ENCODE results near the gene CNTNAP3B.
"Not testable (repeated sequence)": the region's sequence is repeated elsewhere in the genome, so short reads cannot be mapped to it uniquely, and the experiment has no call there.

The CNTNAP3B gene

GRCh38 chr9:42129073-42129729, at the start of gene CNTNAP3B:
Gene CNTNAP3B (minus strand): TSS chr9:42129426. CDS start chr9:42129094, 332 bp downstream.
- DNase-seq, result not testable (repeated sequence)

- not testable (repeated sequence) for DNase-seq
Measured at GRCh38 chr9:42160299-42160698, 31.1 kb upstream of the CNTNAP3B start.

- DNase-seq, result not testable (repeated sequence)
Measured at GRCh38 chr9:42127056-42127841, 2.0 kb downstream of the CNTNAP3B start.

GRCh38 chr9:42121007-42121406, 8.2 kb downstream of the CNTNAP3B start:
- not testable (repeated sequence) for DNase-seq

- DNase-seq, result not testable (repeated sequence)
Measured at GRCh38 chr9:42095929-42096328, 33.3 kb downstream of the CNTNAP3B start.

- DNase-seq, result not testable (repeated sequence)
Measured at GRCh38 chr9:42084559-42084952, 44.7 kb downstream of the CNTNAP3B start.

GRCh38 chr9:42083877-42084558, 45.2 kb downstream of the CNTNAP3B start:
- DNase-seq, result not testable (repeated sequence)

GRCh38 chr9:42080376-42080775, 48.9 kb downstream of the CNTNAP3B start:
- DNase-seq, result not testable (repeated sequence)

- not testable (repeated sequence) for DNase-seq
Measured at GRCh38 chr9:42074868-42075267, 54.4 kb downstream of the CNTNAP3B start.

GRCh38 chr9:42071026-42071425, 58.2 kb downstream of the CNTNAP3B start:
- DNase-seq, result not testable (repeated sequence)

- DNase-seq, result not testable (repeated sequence)
Measured at GRCh38 chr9:42070035-42070799, 59.0 kb downstream of the CNTNAP3B start.

GRCh38 chr9:42053874-42054273, 75.4 kb downstream of the CNTNAP3B start:
- DNase-seq, result not testable (repeated sequence)

- not testable (repeated sequence) for DNase-seq
Measured at GRCh38 chr9:42050701-42051100, 78.5 kb downstream of the CNTNAP3B start.

GRCh38 chr9:42044422-42045010, 84.7 kb downstream of the CNTNAP3B start:
- not testable (repeated sequence) for DNase-seq

GRCh38 chr9:42033541-42033940, 95.7 kb downstream of the CNTNAP3B start:
- not testable (repeated sequence) for DNase-seq

GRCh38 chr9:42020639-42021038, 108.6 kb downstream of the CNTNAP3B start:
- not testable (repeated sequence) for DNase-seq

- not testable (repeated sequence) for DNase-seq
Measured at GRCh38 chr9:42018220-42018922, 110.9 kb downstream of the CNTNAP3B start.

GRCh38 chr9:42014317-42014716, 114.9 kb downstream of the CNTNAP3B start:
- not testable (repeated sequence) for DNase-seq

GRCh38 chr9:41991607-41992006, 137.6 kb downstream of the CNTNAP3B start:
- not testable (repeated sequence) for DNase-seq

GRCh38 chr9:41980271-41980670, 149.0 kb downstream of the CNTNAP3B start:
- DNase-seq, result not testable (repeated sequence)

GRCh38 chr9:41977965-41978600, 151.1 kb downstream of the CNTNAP3B start:
- not testable (repeated sequence) for DNase-seq

Data from inflammatory macrophage treated with lipopolysaccharide for 1 hour (primary cell).